KMS-11 (cell line): ENCODE measurements around the gene ADAM8.

ENCODE experiments used
- H2AFZ ChIP-seq: fragments of 200-600 bp; sonication (generic); 2 replicates; pipeline ENCODE4 v1.6.1; 2016; ENCODE audit warnings: antibody characterized with exemption, mixed run types, low read depth
- H3K27ac ChIP-seq: fragments of 200-600 bp; sonication (generic); 2 replicates; pipeline ENCODE4 v1.6.1; 2016; ENCODE audit warnings: mild to moderate bottlenecking, mixed run types
- H3K27me3 ChIP-seq: fragments of 200-600 bp; sonication (generic); 2 replicates; pipeline ENCODE4 v1.6.1; 2017; ENCODE audit warnings: mild to moderate bottlenecking, low read depth, mixed run types, moderate library complexity; ENCODE audit not compliant: insufficient read depth
- H3K36me3 ChIP-seq: fragments of 200-600 bp; sonication (generic); 2 replicates; pipeline ENCODE4 v1.6.1; 2017; ENCODE audit warnings: mild to moderate bottlenecking, mixed run types; ENCODE audit not compliant: insufficient read depth
- H3K4me1 ChIP-seq: fragments of 200-600 bp; sonication (generic); 2 replicates; pipeline ENCODE4 v1.6.1; 2016; ENCODE audit warnings: mild to moderate bottlenecking, low read depth, mixed run types; ENCODE audit not compliant: poor library complexity, severe bottlenecking
- H3K4me2 ChIP-seq: fragments of 200-600 bp; sonication (generic); 2 replicates; pipeline ENCODE4 v1.7.0; 2016; ENCODE audit warnings: mild to moderate bottlenecking, mixed run types
- H3K4me3 ChIP-seq: fragments of 200-600 bp; sonication (generic); IDR thresholded peaks from 2 replicates; pipeline ENCODE4 v1.6.1; 2017; ENCODE audit warnings: low read depth, low read length, mixed read lengths; ENCODE audit not compliant: insufficient read depth
- H3K79me2 ChIP-seq: fragments of 200-600 bp; sonication (generic); 2 replicates; pipeline ENCODE4 v1.6.1; 2016; ENCODE audit warnings: low read depth, mixed run types; ENCODE audit not compliant: insufficient read depth
- H3K9ac ChIP-seq: fragments of 200-600 bp; sonication (generic); 2 replicates; pipeline ENCODE4 v1.6.1; 2016; ENCODE audit warnings: mild to moderate bottlenecking, mixed run types
- H4K20me1 ChIP-seq: fragments of 200-600 bp; sonication (generic); 2 replicates; pipeline ENCODE4 v1.6.1; 2016; ENCODE audit warnings: mild to moderate bottlenecking, mixed run types; ENCODE audit not compliant: insufficient read depth
- CTCF ChIP-seq: fragments of 200-600 bp; sonication (generic); conservative IDR thresholded peaks from 2 replicates; pipeline ENCODE4 v1.6.1; 2017; ENCODE audit warnings: low read depth, mild to moderate bottlenecking, antibody characterized with exemption, low read length, moderate library complexity, mixed read lengths

Gene ADAM8

GRCh38 chr10:133307776-133308420, 31.2 kb upstream of the ADAM8 start:
- Histone ChIP-seq H3K79me2 (peaks cover 44% of the 10 kb centered on the region; the same call in 1 of the 2 replicates), H3K27me3 (no peaks in the 10 kb centered on the region), H3K4me2 (peak overlapping the region; percentile 91), H4K20me1 (no peaks in the 10 kb centered on the region), H2AFZ (peak overlapping the region; percentile 75; the same call in 1 of the 2 replicates), H3K27ac (peak overlapping the region; percentile 93), H3K9ac (peak overlapping the region; percentile 98), H3K4me1 (peaks cover 13% of the 10 kb centered on the region), H3K36me3 (no peaks in the 10 kb centered on the region), H3K4me3 (peak overlapping the region; percentile 31)
- peak; percentile 75 for TF ChIP-seq CTCF

GRCh38 chr10:133306941-133307379, 30.3 kb upstream of the ADAM8 start:
- Histone ChIP-seq H3K4me2 (peak overlapping the region; percentile 91), H3K36me3 (no peaks in the 10 kb centered on the region), H3K27ac (0 out of 2 replicates have a peak overlapping the region, but pooled peaks have one; percentile 93), H4K20me1 (no peaks in the 10 kb centered on the region), H3K27me3 (no peaks in the 10 kb centered on the region), H2AFZ (no peak overlapping the region), H3K4me3 (no peak overlapping the region), H3K9ac (no peak overlapping the region), H3K4me1 (peaks cover 13% of the 10 kb centered on the region), H3K79me2 (peaks cover 44% of the 10 kb centered on the region; the same call in 1 of the 2 replicates)
- TF ChIP-seq CTCF = no peak

- Histone ChIP-seq H4K20me1 (no peaks in the 10 kb centered on the region), H3K4me2 (no peak overlapping the region), H3K4me3 (no peak overlapping the region), H3K9ac (no peak overlapping the region), H3K36me3 (no peaks in the 10 kb centered on the region), H2AFZ (no peak overlapping the region), H3K27ac (no peak overlapping the region), H3K27me3 (no peaks in the 10 kb centered on the region), H3K4me1 (peaks cover 13% of the 10 kb centered on the region), H3K79me2 (peaks cover 44% of the 10 kb centered on the region; the same call in 1 of the 2 replicates)
- TF ChIP-seq CTCF = no peak
Observed at GRCh38 chr10:133306097-133306476, 29.4 kb upstream of the ADAM8 start.

- Histone ChIP-seq H3K79me2 (peaks cover 41% of the 10 kb centered on the region; the same call in 1 of the 2 replicates), H4K20me1 (no peaks in the 10 kb centered on the region), H3K27me3 (no peaks in the 10 kb centered on the region), H3K4me2 (no peak overlapping the region), H3K9ac (no peak overlapping the region), H3K4me1 (peaks cover 9% of the 10 kb centered on the region), H3K4me3 (no peak overlapping the region), H2AFZ (no peak overlapping the region), H3K27ac (no peak overlapping the region), H3K36me3 (no peaks in the 10 kb centered on the region)
- no peak for TF ChIP-seq CTCF
Observed at GRCh38 chr10:133303206-133303605, 26.5 kb upstream of the ADAM8 start.
